Transverse colon (tissue), 3 donors: ENCODE data around the gene UBC.

Source experiments
- CTCF ChIP-seq, 5 experiments: fragments of 200-600 bp in 3 of 5; fragments of 450-650 bp in 2 of 5; sonication (generic) in 3 of 5; IDR thresholded peaks; 1 replicate in 2 of 5; 2 replicates in 3 of 5; pipeline ENCODE4 v1.5.1; 2016 to 2017; ENCODE audit warnings: antibody characterized with exemption in 5 of 5, inconsistent platforms in 3 of 5, mild to moderate bottlenecking in 2 of 5, moderate library complexity in 1 of 5
- EP300 ChIP-seq: sonication (generic); formaldehyde crosslinking; IDR thresholded peaks from one replicate; pipeline ENCODE4 v1.6.1; 2017; ENCODE audit warnings: antibody characterized with exemption, low read depth
- POLR2A ChIP-seq: fragments of 450-650 bp; IDR thresholded peaks from one replicate; pipeline ENCODE4 v1.6.1; 2016; ENCODE audit warnings: antibody characterized with exemption, mild to moderate bottlenecking, moderate library complexity

DNA sequence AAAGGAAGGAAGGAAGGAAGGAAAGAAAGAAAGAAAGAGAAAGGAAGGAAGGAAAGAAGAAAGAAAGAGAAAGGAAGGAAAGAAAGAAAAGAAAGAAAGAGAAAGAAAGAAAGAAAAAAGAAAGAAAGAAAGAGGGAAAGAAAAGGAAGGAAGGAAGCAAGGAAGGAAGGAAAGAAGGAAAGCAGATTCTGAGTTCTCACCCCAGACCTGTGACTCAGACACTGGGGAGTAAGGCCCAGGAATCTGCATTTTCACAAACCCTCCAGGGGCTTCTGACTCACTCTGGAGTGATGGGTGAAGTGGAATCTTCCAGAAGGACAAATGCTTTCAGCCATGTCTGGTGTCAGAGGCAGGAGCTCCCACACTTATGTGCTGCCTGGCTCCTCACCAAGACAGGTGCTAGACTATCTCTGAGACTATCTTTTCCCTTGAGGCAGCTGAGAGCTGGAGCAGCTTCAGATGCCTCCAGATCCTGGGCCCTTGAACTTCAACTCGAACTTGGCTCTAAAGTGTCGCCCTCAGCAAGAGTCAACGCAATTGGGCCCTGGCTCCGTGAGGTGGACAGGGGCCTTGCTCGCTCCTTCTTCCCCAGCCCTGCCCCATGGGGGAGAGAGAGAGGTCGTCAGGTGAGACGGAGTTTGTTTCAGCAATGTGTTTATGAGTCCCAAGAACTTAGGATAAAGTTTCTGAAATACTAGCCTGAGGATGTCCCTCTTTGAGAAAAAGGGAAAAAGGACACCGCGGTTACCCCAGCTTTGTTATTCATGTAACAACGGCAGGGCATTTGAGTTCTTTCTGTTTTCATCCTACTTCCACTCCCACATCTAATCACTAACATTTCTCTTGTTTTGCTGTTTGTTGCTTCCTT, 31.0 kb downstream of the UBC start:
- TF ChIP-seq POLR2A (no peak), EP300 (no peak), CTCF (IDR thresholded peaks at IDR 0.05) (no peak)
